ENCODE measurements around the gene HEG1.

Gene HEG1

GRCh38 chr3:124939661-124940060, 116.1 kb downstream of the HEG1 start:
- no peak for DNase-seq

DNA sequence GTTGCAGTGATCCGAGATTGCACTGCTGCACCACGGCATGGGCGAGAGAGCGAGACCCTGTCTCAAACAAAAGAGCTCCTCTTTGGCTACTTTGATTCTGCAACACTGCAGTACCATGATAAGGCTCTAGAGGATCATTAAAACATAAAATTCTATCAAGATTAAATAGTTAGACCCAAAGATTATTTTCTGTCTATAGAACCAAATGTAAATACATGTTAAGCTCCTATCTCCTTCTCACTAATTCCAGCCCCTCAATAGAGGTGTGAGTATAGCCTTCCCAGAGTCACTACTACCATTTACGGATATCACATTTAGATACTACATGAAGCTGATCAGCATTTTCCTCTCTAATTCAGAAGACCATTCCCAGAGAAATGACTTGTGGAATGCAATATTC, 116.9 kb downstream of the HEG1 start:
- DNase-seq, result no peak

DNA sequence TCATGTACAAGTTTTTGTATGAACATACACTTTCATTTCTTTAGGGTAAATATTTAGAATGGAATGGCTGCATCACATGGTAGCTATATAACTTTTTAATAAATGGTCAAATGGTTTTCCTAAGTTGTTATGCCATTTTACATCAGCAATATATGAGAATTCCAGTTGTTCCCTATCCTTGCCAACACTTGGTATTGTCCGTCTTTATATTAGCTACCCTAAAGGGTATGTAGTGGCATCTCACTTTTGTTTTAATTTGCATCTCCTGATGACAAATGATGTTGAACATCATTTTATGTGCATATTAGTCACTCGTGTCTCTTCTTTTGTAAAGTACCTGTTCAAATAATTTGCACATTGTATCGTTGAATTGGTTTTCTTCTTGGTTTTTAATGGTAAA, 118.7 kb downstream of the HEG1 start:
- no peak for DNase-seq

GRCh38 chr3:124935794-124936542, 119.8 kb downstream of the HEG1 start:
- no peak for DNase-seq

DNA sequence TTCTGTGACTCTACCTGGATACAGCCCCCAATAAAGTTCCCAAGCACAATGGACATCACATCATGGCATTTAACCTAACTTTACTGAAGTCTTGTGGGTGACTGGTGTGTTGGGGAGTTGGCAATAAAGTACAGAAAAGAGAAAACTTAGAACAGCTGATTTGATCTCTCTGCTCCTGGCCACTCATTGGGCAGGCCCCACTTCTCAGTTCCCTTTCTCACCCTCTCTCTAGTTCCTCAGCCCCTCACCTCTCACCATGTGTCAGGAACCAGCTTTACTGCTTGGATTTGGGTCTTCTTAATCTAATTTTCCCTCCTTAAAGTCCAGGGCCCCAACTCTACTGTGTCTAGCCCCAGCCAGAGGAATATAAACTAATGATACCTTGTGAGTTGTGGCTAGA, 120.5 kb downstream of the HEG1 start:
- no peak for DNase-seq

- no peak for DNase-seq
These were observed 121.2 kb downstream of the HEG1 start, which contains the start of gene MUC13 for GRCh38 chr3:124934577-124934976. Gene MUC13, minus strand, starts transcription at chr3:124934751. Its CDS starts 39 bp downstream, at chr3:124934712.

GRCh38 chr3:124928333-124929202, 127.2 kb downstream of the HEG1 start:
- DNase-seq, result peak; percentile 15 to 75

- DNase-seq, result no peak
These were observed 128.2 kb downstream of the HEG1 start for GRCh38 chr3:124927574-124928045.

DNA sequence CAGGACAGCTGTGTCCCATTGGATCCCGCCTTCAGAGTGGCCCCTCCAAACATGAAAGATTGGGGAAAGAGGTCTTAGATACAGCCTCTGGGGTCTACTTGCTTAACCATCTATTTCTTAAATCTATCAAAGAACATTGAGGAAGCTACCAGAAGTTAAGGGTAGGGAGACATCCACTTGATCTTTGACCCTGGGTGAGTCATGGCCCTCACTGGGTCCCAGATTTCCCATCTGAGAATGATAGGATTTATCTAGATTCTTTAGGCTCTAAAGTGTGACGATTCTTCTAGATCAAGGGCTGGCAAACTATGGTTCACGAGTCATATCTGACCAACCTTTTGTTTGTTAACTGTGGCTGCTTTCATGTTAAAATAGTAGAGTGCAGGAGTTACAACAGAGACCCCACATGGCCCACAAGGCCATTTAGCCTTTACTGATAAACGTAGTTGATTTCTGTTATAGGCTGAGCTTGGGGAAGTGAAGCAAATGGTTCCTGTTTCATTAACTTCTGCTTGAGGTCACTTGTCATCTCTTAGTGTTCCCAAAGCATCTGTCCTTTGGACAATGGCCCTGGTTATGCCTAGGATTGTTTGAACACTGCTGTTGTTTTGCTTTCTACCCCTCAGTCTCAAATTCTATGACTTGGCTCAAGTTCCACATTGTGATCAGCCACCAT, 129.2 kb downstream of the HEG1 start:
- no peak for DNase-seq

- DNase-seq, result no peak
These were observed 131.1 kb downstream of the HEG1 start for GRCh38 chr3:124924741-124925140.

- no peak for DNase-seq
These were observed 132.0 kb downstream of the HEG1 start for GRCh38 chr3:124923833-124924232.

- no peak for DNase-seq
These were observed 135.1 kb downstream of the HEG1 start for GRCh38 chr3:124920718-124921117.

- DNase-seq, result no peak
These were observed 136.0 kb downstream of the HEG1 start for GRCh38 chr3:124919756-124920155.

DNA sequence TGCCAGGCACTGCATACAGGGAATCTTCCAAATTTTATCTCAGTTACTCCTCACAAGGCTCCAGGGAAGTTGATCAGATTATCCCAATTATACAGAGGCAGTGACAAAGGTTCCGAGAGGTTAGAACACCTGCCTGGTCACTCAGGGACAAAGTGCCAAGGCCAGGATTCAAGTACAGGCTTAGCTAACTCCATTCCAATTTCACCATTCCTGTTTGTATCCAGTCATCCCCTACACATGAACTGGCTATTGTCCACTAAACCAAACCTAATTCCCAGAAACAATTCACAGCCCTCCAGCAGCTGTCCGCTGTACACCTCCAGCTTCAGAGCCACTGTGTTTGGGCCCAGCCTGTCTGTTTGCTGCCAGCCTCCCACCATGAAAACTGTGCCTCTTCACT, 137.3 kb downstream of the HEG1 start:
- DNase-seq, result no peak

- DNase-seq, result no peak
These were observed 138.9 kb downstream of the HEG1 start for GRCh38 chr3:124916837-124917409.

Measured in SW 1271 (cell line).